OCI-LY1 (cell line): ENCODE measurements around the gene ZMYM4.

Experiments used
- H2AFZ ChIP-seq: fragments of 200-600 bp; sonication (generic), shearing (Covaris generic); 2 replicates; pipeline ENCODE4 v1.6.0; 2014; ENCODE audit warnings: antibody characterized with exemption, mild to moderate bottlenecking, low read length
- H3F3A ChIP-seq: fragments of 200-600 bp; sonication (generic), shearing (Covaris generic); 2 replicates; pipeline ENCODE4 v1.6.0; 2014; ENCODE audit warnings: mild to moderate bottlenecking, antibody characterized with exemption, low read length, moderate library complexity; ENCODE audit not compliant: insufficient read depth
- H3K27ac ChIP-seq: fragments of 200-600 bp; sonication (generic); 2 replicates; pipeline ENCODE4 v1.5.1; 2014; ENCODE audit warnings: low read length, mixed run types, mild to moderate bottlenecking, low read depth; ENCODE audit not compliant: poor library complexity, severe bottlenecking
- H3K27me3 ChIP-seq: fragments of 200-600 bp; sonication (generic); 2 replicates; pipeline ENCODE4 v1.6.0; 2014; ENCODE audit warnings: antibody characterized with exemption, mild to moderate bottlenecking, low read length, moderate library complexity; ENCODE audit not compliant: insufficient read depth
- H3K36me3 ChIP-seq: fragments of 200-600 bp; sonication (generic); 2 replicates; pipeline ENCODE4 v1.6.1; 2014; ENCODE audit warnings: mild to moderate bottlenecking, antibody characterized with exemption, low read length, moderate library complexity, mixed read lengths; ENCODE audit not compliant: insufficient read depth
- H3K4me1 ChIP-seq: fragments of 200-600 bp; sonication (generic); 2 replicates; pipeline ENCODE4 v1.5.1; 2014; ENCODE audit warnings: mild to moderate bottlenecking, low read length, moderate library complexity; ENCODE audit not compliant: insufficient read depth, severe bottlenecking
- H3K4me2 ChIP-seq: fragments of 200-600 bp; sonication (generic), shearing (Covaris generic); 2 replicates; pipeline ENCODE4 v1.6.1; 2014; ENCODE audit warnings: low read length
- H3K4me3 ChIP-seq: fragments of 200-600 bp; sonication (generic); 2 replicates; pipeline ENCODE4 v1.5.1; 2014; ENCODE audit warnings: low read length, low read depth, mild to moderate bottlenecking, mixed read lengths; ENCODE audit not compliant: poor library complexity, severe bottlenecking
- H3K79me2 ChIP-seq: fragments of 200-600 bp; shearing (Covaris generic); 2 replicates; pipeline ENCODE4 v1.6.1; 2016; ENCODE audit warnings: mixed run types, low read length, mixed read lengths; ENCODE audit not compliant: insufficient read depth
- H3K9ac ChIP-seq: fragments of 200-600 bp; sonication (generic), shearing (Covaris generic); 2 replicates; pipeline ENCODE4 v1.6.1; 2014; ENCODE audit warnings: mild to moderate bottlenecking, low read length, mixed read lengths
- H3K9me2 ChIP-seq: fragments of 200-600 bp; sonication (generic), shearing (Covaris generic); 2 replicates; pipeline ENCODE4 v1.6.1; 2014; ENCODE audit warnings: low read depth, mild to moderate bottlenecking, low read length, mixed read lengths
- H3K9me3 ChIP-seq: fragments of 200-600 bp; shearing (Covaris generic); 2 replicates; pipeline ENCODE4 v1.6.1; 2014; ENCODE audit warnings: low read length, mixed read lengths
- H4K20me1 ChIP-seq: fragments of 200-600 bp; sonication (generic), shearing (Covaris generic); 2 replicates; pipeline ENCODE4 v1.6.0; 2016; ENCODE audit warnings: mild to moderate bottlenecking, low read length; ENCODE audit not compliant: insufficient read depth
- CTCF ChIP-seq: fragments of 200-600 bp; sonication (generic), shearing (Covaris generic); IDR thresholded peaks from 2 replicates; pipeline ENCODE4 v1.5.1; 2017; ENCODE audit warnings: mild to moderate bottlenecking, antibody characterized with exemption, low read length, moderate library complexity, mixed read lengths
- EZH2 ChIP-seq: fragments of 200-600 bp; sonication (generic), shearing (Covaris generic); IDR thresholded peaks from 2 replicates; pipeline ENCODE4 v1.8.0; 2017; ENCODE audit warnings: borderline replicate concordance, mixed run types, mild to moderate bottlenecking, antibody characterized with exemption, low read length, moderate library complexity, mixed read lengths

Gene ZMYM4

GRCh38 chr1:35466120-35466519 lies 197.6 kb downstream of the ZMYM4 start:
- Histone ChIP-seq H3K79me2 (no peaks in the 10 kb centered on the region), H3K4me2 (no peak overlapping the region), H3F3A (0 out of 2 replicates have a peak, but pooled peaks cover 3% of the 10 kb centered on the region), H3K4me3 (no peak overlapping the region), H3K9me3 (peaks cover 3% of the 10 kb centered on the region; the same call in 1 of the 2 replicates), H3K9ac (no peak overlapping the region), H3K9me2 (no peaks in the 10 kb centered on the region), H3K36me3 (peaks cover 76% of the 10 kb centered on the region), H2AFZ (no peak overlapping the region), H3K27ac (no peak overlapping the region), H4K20me1 (no peaks in the 10 kb centered on the region), H3K27me3 (no peaks in the 10 kb centered on the region), H3K4me1 (no peaks in the 10 kb centered on the region)
- no peak for TF ChIP-seq EZH2
- TF ChIP-seq CTCF = no peak

GRCh38 chr1:35470977-35471613 lies 202.6 kb downstream of the ZMYM4 start:
- no peaks in the 10 kb centered on the region for H3K27me3 ChIP-seq
- no peaks in the 10 kb centered on the region for H3F3A ChIP-seq
- H3K4me1 ChIP-seq = no peaks in the 10 kb centered on the region
- H3K9ac ChIP-seq = no peak overlapping the region
- H2AFZ ChIP-seq = no peak overlapping the region
- no peaks in the 10 kb centered on the region for H3K9me3 ChIP-seq
- no peak overlapping the region for H3K4me2 ChIP-seq
- peaks cover 34% of the 10 kb centered on the region for H3K36me3 ChIP-seq
- H3K27ac ChIP-seq = no peak overlapping the region
- H4K20me1 ChIP-seq = no peaks in the 10 kb centered on the region
- H3K79me2 ChIP-seq = no peaks in the 10 kb centered on the region
- H3K4me3 ChIP-seq = no peak overlapping the region
- H3K9me2 ChIP-seq = no peaks in the 10 kb centered on the region
- no peak for TF ChIP-seq EZH2
- TF ChIP-seq CTCF = no peak
